PFSK-1 (cell line): ENCODE results near the gene SLC6A12.

Experiments
- POLR2AphosphoS5 ChIP-seq: IDR thresholded peaks from 2 replicates; pipeline ENCODE4 v1.6.1; 2012; ENCODE audit warnings: low read depth, mild to moderate bottlenecking, control low read depth, low read length, moderate library complexity
- REST ChIP-seq, 2 experiments: IDR thresholded peaks; 2 replicates each; pipeline versions ENCODE4 v1.6.1 to v1.8.0; 2011 to 2012; ENCODE audit warnings: low read depth in 2 of 2, low read length in 2 of 2, control low read depth in 1 of 2, inconsistent platforms in 1 of 2, mild to moderate bottlenecking in 1 of 2, moderate library complexity in 1 of 2; ENCODE audit not compliant: insufficient read depth in 1 of 2
- SIN3A ChIP-seq: IDR thresholded peaks from 2 replicates; pipeline ENCODE4 v1.6.1; 2012; ENCODE audit warnings: mild to moderate bottlenecking, low read length, moderate library complexity, borderline replicate concordance; ENCODE audit not compliant: insufficient read depth

- TF ChIP-seq SIN3A (no peak), REST (IDR thresholded peaks at IDR 0.05; ENCODE audit: insufficient read depth in 1 of 2, low read depth in 2 of 2, low read length in 2 of 2) (no peak), POLR2AphosphoS5 (no peak)
These were observed 66.7 kb downstream of the SLC6A12 start for GRCh38 chr12:147242-147641.
